Measurements from ENCODE around the gene AKR1C3.
A peak's percentile ranks its signal among the peaks of the same experiment; 100 is the strongest.
"Not testable (repeated sequence)": the region's sequence is repeated elsewhere in the genome, so short reads cannot be mapped to it uniquely, and the experiment has no call there.

Gene AKR1C3

DNA sequence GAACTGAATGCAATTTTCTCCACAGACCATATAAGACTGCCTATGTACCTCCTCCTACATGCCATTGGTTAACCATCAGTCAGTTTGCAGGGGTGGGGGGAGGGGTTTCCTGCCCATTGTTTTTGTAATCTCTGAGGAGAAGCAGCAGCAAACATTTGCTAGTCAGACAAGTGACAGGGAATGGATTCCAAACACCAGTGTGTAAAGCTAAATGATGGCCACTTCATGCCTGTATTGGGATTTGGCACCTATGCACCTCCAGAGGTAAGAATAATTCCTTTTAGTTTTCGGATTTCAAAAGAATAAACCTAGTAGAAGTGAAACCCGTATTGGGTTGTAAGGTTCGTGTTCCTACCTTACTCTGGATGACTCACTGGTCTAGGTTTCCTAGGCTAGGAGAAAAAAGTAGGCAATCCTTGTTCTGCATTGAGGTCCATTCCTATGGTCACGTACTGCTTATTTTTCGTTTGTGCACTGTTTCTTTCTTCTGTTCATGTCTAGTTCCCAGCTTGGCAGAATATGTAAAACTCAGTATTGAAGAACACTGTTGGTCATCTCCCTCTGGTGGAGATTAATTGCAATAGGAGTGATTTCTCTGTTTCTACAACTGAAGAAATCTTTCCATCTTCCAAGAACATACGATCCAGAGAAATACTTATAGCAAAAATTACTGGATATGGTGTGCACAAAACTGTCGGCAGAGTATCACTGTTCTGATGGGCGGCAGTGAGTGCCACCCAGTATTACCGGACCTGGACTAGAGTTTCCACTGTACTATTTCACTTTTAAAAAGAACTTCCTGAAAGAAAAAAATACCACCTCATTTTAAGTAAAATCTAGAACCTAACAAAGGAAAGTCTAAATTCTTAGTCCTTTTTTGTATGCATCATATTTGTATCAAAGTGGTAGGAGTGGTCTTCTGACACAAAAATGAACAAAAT, at the start of gene AKR1C3:
Gene AKR1C3, plus strand, starts transcription at position 150 of the 941 bp plus-strand sequence. Its CDS starts 31 bp downstream, at position 181.
- peak in 1 of 2 donors; percentile 34 for DNase-seq

DNA sequence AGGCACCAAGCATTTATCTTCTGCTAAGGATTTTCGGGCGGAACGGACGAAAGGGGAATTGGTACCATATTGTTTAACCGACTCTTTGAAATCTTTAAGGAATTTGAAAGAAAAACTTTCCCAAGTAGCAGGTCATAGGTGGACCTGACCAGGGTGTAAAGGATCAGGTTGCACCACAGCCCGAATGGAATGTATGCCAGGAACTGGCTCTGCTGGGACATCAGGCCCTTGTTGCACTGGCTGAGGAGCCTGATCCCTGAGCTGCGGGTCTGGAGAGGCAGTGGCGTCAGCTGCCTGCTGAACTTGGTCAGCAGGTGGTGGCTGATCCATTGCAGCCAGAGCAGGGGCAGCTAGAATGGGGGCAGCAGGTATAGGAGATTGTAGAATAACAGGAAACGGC, 49.1 kb upstream of the AKR1C3 start:
- DNase-seq: no peak

- no peak for DNase-seq
Observed at GRCh38 chr10:5046410-5046809, 47.8 kb upstream of the AKR1C3 start.

GRCh38 chr10:5047055-5047454, 47.2 kb upstream of the AKR1C3 start:
- not testable (repeated sequence) for DNase-seq

- no peak for DNase-seq
Observed at GRCh38 chr10:5047912-5048628, 46.1 kb upstream of the AKR1C3 start.

- not testable (repeated sequence) for DNase-seq
Observed at GRCh38 chr10:5052951-5053500, 41.2 kb upstream of the AKR1C3 start.

- not testable (repeated sequence) for DNase-seq
Observed at GRCh38 chr10:5054831-5055230, 39.4 kb upstream of the AKR1C3 start.

- not testable (repeated sequence) for DNase-seq
Observed at GRCh38 chr10:5059267-5059666, 34.9 kb upstream of the AKR1C3 start.

DNA sequence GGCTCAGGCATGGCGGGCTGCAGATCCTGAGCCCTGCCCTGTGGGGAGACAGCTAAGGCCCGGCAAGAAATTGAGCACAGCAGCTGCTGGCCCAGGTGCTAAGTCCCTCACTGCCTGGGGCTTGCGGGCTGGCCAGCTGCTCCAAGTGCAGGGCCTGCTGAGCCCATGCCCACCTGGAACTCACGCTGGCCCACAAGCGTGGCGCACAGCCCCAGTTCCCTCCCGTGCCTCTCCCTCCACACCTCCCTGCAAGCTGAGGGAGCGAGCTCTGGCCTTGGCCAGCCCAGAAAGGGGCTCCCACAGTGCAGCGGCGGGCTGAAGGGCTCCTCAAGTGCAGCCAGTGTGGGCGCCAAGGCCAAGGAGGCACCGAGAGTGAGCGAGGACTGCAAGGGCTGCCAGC, 33.4 kb upstream of the AKR1C3 start:
- not testable (repeated sequence) for DNase-seq

- no peak for DNase-seq
Observed at GRCh38 chr10:5064656-5065055, 29.6 kb upstream of the AKR1C3 start.

DNA sequence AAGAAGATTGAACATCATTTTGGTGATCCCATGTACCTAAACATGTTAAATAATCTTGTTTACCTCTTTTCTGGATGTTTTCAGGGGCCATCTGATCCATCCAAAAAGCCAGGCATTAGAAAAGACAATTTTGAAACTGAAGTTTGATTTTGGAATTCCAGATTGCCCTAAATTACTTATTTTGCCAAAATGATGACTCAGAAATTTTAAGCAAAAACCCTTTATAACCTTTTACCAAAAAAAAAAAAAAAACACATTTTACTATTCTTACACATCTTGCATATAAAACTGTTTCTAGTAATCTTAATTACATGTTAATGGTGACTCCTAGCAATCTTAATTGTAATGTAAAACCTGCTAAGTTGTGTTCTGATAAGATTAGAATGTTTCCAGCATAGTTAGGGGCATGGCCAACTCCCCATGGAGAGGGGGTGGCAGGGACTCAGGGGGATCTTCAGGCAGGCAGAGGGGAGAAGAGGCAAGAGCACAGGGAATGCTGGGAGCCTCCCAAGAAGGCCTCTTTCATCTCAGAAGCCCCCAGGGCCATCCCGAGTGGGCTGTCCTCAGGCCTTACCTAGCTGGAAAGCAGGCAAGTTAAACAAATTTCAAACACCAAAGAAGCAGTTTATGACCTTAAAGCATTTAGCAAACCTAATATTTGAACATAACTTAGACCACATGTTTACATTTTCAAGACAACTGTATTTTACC, 25.8 kb upstream of the AKR1C3 start:
- no peak for DNase-seq

GRCh38 chr10:5070648-5071410, 23.4 kb upstream of the AKR1C3 start:
- DNase-seq: no peak

GRCh38 chr10:5071411-5072198, 22.6 kb upstream of the AKR1C3 start:
- DNase-seq: no peak

- no peak for DNase-seq
Observed at GRCh38 chr10:5073659-5074058, 20.6 kb upstream of the AKR1C3 start.

- no peak for DNase-seq
Observed at GRCh38 chr10:5076615-5077014, 17.6 kb upstream of the AKR1C3 start.

DNA sequence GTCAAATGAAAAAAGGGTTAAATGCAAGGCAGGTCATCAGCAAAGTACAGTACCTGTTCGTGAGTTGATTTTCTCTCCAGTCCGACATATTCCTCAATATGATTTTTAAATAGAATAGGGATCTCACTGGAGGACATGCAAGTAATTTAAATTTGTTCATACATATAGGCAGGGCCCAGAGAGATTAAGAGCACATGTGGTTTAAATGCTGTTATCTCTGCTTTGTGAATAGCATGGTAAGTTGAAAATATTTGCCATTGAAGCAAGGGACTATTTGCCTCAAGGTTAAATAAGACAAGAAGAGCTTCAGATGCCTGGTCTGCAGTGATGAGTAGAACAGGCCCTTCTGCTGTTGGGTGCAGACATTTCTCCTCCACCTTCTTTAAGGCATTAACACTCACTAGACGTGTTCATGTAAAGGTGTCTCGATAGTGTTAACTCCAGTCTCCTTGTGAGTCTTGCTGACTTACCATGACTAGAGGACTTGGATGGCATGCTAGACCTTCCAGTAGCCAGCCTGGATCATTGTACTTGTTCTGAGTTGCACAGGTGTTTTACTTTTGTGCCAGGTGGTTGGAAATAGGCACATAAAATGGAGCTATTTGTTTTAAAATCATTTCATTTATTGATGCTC, 15.6 kb upstream of the AKR1C3 start:
- DNase-seq: no peak

GRCh38 chr10:5079306-5079830, 14.8 kb upstream of the AKR1C3 start:
- no peak for DNase-seq

DNA sequence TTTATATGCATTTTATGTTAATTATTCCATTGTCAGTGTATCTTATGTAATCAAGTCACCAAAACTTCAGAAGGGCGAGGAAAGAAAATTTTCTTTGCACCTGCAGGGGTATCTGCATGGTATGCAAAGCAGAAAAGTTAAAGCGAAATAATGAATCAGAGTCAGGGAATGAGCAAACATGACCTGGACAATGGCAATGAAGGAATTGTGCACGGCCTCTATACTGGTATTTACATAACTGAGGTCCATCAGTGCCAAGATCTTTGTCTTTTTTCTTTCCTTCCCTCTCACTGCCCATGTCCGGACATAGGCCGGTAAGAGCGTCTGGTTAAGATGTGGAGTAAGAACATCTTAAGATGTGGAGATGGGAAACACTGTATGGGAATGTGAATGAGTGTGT, 14.4 kb upstream of the AKR1C3 start:
- no peak for DNase-seq

GRCh38 chr10:5081091-5081490, 13.1 kb upstream of the AKR1C3 start:
- no peak for DNase-seq

DNA sequence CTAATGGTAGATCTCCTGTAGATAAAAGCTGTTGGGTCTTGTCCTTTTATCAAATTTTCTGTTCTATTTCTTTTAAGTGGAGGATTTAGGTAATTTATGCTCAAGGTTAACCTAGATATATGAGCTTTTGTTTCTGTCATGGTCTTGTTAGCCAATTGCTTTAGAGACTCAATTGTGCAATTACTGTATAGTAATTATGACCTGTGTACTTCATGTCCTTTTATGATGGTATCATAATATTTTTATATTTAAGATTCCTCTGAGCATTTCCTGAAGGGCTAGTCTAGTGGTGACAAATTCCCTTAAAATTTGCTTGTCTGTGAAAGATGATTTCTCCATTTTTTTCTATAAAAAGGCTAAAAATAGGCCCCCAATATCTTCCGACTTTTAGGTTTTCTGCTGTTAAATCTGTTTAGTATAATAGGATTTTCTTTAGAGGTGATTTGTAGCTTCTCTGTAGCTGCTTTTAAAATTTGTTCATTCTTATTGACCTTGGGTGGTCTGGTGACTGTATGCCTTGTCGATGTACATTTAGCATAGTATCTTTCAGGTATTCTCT, 5.4 kb upstream of the AKR1C3 start:
- no peak for DNase-seq

Measured in CD4-positive, alpha-beta T cell treated with Interferon alpha-2 for 1 hour (primary cell).